Retinal pigment epithelial cell (primary cell): ENCODE data around the gene C1orf105.

Experiments
- DNase-seq: peaks from one replicate; pipeline ENCODE4 v3.0.0-alpha.2; 2010; ENCODE audit warnings: low read depth
- H3K4me3 ChIP-seq: 2 replicates; pipeline ENCODE4 v1.5.1; 2011; ENCODE audit warnings: mild to moderate bottlenecking, low read length, control low read depth, moderate library complexity
- TF ChIP-seq, protein P1 (sequence below): conservative IDR thresholded peaks from 2 replicates; pipeline ENCODE4 v1.5.1; 2011; ENCODE audit warnings: low read depth, low read length, control low read depth, inconsistent platforms

Gene C1orf105

GRCh38 chr1:172483448-172483847, 63.0 kb downstream of the C1orf105 start:
- TF ChIP-seq, protein P1, sequence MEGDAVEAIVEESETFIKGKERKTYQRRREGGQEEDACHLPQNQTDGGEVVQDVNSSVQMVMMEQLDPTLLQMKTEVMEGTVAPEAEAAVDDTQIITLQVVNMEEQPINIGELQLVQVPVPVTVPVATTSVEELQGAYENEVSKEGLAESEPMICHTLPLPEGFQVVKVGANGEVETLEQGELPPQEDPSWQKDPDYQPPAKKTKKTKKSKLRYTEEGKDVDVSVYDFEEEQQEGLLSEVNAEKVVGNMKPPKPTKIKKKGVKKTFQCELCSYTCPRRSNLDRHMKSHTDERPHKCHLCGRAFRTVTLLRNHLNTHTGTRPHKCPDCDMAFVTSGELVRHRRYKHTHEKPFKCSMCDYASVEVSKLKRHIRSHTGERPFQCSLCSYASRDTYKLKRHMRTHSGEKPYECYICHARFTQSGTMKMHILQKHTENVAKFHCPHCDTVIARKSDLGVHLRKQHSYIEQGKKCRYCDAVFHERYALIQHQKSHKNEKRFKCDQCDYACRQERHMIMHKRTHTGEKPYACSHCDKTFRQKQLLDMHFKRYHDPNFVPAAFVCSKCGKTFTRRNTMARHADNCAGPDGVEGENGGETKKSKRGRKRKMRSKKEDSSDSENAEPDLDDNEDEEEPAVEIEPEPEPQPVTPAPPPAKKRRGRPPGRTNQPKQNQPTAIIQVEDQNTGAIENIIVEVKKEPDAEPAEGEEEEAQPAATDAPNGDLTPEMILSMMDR, result no peak
- no peak overlapping the region for H3K4me3 ChIP-seq
- no peak for DNase-seq

DNA sequence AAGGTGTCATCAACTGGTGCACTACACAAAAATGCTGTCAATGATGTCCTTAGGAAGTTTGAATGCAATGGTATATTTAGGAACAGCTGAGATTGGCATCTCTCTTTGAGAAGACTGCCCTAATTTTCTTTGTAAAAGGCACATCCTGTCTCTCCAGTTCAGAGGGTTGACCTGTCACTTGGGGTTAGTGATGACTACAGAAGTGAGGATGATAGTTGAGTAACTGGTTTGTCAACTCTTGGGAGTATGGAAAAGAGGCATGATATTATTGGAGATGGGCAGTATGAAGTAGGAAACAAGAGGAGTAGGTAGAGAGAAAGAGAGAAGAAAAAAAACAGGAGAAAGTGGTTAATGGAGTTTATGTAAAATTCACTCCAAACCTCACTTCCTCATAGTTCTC, 63.8 kb downstream of the C1orf105 start:
- no peak overlapping the region for H3K4me3 ChIP-seq
- TF ChIP-seq, protein P1, result no peak

DNA sequence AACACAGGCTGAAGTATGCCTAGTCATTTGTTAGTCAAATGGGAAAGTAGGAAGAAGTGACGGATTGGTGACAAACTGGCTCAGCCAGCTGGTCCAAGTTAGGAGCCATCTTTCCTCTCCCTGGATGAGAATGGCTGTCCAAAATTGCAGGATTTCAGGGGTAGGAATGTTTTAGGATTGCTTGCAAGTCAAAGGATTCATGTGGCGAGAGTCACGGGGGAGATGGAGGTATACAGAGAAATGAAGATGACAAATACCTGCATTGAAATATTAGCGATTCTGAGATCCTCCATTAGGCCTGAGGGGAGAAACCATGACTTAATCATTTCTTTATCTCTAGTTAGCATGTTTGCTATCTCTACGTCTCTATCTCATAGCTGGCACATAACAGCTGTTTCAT, 65.1 kb downstream of the C1orf105 start:
- TF ChIP-seq, protein P1, result no peak

More for the DNA sequence above, 63.8 kb downstream of the C1orf105 start:
- DNase-seq, result no peak

DNA sequence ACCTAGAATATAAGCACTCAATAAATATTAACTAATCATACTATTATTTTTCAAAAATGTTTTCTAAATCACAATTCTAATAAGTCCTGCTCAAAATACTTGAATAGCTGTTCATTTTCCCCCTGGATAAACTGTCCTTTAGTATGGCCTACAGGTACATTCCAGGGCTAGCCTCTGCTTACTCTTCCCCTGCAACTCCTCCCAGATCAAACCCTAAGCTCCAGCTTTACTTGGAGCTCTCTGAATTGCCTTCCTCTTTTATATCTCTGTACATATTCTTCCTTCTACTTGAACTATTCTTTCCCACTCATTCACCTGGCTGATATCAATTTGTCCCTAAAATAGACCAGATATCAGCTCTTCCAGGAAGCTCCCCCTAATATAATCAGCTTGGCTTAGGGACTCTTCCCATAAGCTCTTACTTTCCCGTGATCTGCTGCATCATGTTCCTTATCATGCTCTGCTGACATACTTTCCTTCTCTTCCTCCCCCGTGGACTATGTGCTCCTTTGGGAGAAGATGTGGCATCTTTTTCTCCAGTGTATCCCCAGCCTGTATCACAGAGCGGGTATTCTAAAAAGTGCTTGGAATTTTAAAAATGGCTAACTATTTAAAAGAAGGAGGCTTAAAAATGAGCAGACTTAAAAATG, 66.4 kb downstream of the C1orf105 start:
- TF ChIP-seq, protein P1, result no peak
- no peak overlapping the region for H3K4me3 ChIP-seq
- DNase-seq, result no peak

More for the DNA sequence above, 65.1 kb downstream of the C1orf105 start:
- H3K4me3 ChIP-seq, result no peak overlapping the region
- no peak for DNase-seq

DNA sequence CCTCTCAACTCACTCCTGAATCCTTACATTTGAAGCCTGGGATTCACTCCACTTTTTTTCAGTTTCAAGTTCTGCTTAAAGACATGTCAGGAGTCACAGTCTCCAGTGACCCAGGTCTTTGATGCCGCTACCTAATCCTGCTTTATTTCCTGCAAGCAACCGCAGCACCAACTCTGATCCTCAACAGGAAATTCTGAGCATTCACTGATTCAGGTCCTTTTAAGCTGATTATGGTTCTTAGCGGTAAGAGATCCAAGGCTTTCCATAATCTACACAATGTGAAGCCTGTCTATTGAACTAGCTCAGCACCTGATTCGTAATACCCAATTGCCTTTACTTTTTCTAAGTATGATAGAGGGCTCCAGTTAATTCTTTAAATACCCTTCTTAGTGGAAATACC, 67.1 kb downstream of the C1orf105 start:
- TF ChIP-seq, protein P1, result no peak
- no peak overlapping the region for H3K4me3 ChIP-seq
- DNase-seq, result peak; percentile 96

GRCh38 chr1:172488393-172488792, 67.9 kb downstream of the C1orf105 start:
- H3K4me3 ChIP-seq, result no peak overlapping the region
- DNase-seq, result no peak
- TF ChIP-seq, protein P1, result no peak

DNA sequence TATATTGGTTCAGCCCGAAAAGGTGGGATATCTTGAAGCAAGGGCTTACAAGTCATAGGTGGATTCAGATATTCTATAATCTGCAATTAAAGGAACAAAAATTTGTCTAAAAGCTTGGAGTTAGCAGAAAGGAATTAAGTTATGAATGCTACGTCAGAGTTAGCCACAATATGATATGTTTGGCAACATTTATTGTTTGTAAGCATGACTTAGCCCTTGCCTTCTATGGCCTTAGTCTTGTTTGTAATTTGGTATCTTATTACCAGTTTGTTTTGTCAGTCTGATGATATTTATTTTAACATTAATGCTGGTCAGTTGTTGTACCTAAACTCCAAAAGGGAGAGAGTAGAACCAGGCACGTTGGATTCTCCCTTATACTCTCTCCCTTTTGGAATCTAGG, 69.4 kb downstream of the C1orf105 start:
- H3K4me3 ChIP-seq, result no peak overlapping the region
- no peak for DNase-seq
- TF ChIP-seq, protein P1, result no peak
